ENCODE data around the gene PKDREJ.

- TF ChIP-seq CTCF (IDR thresholded peaks at IDR 0.05) (no peak), POLR2A (IDR thresholded peaks at IDR 0.05) (no peak), POLR2AphosphoS5 (IDR thresholded peaks at IDR 0.05; ENCODE audit: insufficient read depth in 1 of 2, low read depth in 1 of 2) (no peak)
These were observed 40.3 kb upstream of the PKDREJ start for GRCh38 chr22:46303347-46303965.

All from vagina (tissue), 2 donors.